ENCODE results near the gene SPATA2. TPM values are rescaled to one million over a fixed set of nuclear protein-coding genes. Genes with fewer than 3 reads are reported as not detected.
"Not testable (repeated sequence)": the region's sequence is repeated elsewhere in the genome, so short reads cannot be mapped to it uniquely, and the experiment has no call there.

The SPATA2 gene
- total RNA-seq, 1 donor from 2014 or later = 2.0 TPM

GRCh38 chr20:49863666-49864065 is 51.7 kb downstream of the SPATA2 start:
- no peak for DNase-seq (ENCODE audit: low spot score in 2 of 2)

GRCh38 chr20:49862607-49863200 is 52.6 kb downstream of the SPATA2 start:
- DNase-seq (ENCODE audit: low spot score in 2 of 2) (no peak), FAIRE-seq (no peak)

More at GRCh38 chr20:49863666-49864065, 51.7 kb downstream of the SPATA2 start:
- FAIRE-seq = no peak

GRCh38 chr20:49861232-49861631 is 54.1 kb downstream of the SPATA2 start:
- not testable (repeated sequence) for FAIRE-seq; DNase-seq (ENCODE audit: low spot score in 2 of 2)

- FAIRE-seq (no peak), DNase-seq (ENCODE audit: low spot score in 2 of 2) (no peak)
Observed at GRCh38 chr20:49859807-49860206, 55.5 kb downstream of the SPATA2 start.

GRCh38 chr20:49859011-49859410 is 56.3 kb downstream of the SPATA2 start:
- FAIRE-seq (no peak), DNase-seq (ENCODE audit: low spot score in 2 of 2) (no peak)

GRCh38 chr20:49858076-49858585 is 57.2 kb downstream of the SPATA2 start:
- no peak for DNase-seq (ENCODE audit: low spot score in 2 of 2)
- no peak for FAIRE-seq

- no peak for FAIRE-seq
- DNase-seq (ENCODE audit: low spot score in 2 of 2) = no peak
Observed at GRCh38 chr20:49856904-49857303, 58.4 kb downstream of the SPATA2 start.

GRCh38 chr20:49854190-49854875 is 61.0 kb downstream of the SPATA2 start:
- DNase-seq (ENCODE audit: low spot score in 2 of 2) (no peak), FAIRE-seq (no peak)

- DNase-seq (ENCODE audit: low spot score in 2 of 2) = no peak
- FAIRE-seq = no peak
Observed at GRCh38 chr20:49853640-49854039, 61.7 kb downstream of the SPATA2 start.

Small RNA genes lying within 50 kb of the gene (small RNA-seq; reads per million reads assigned to genes)
- gene RF00017 = not detected
- gene RF00019 = not detected

Other genes starting within 250 kb of the SPATA2 start
- 62.0 TPM for gene B4GALT5, start 201.7 kb downstream of the SPATA2 start, total RNA-seq
- gene SLC9A8, start 102.7 kb downstream of the SPATA2 start, total RNA-seq = 4.5 TPM
- 31.0 TPM for gene RNF114, start 20.9 kb upstream of the SPATA2 start, total RNA-seq
- gene SNAI1, start 67.5 kb upstream of the SPATA2 start, total RNA-seq = not detected
- 20.0 TPM for gene UBE2V1, start 197.6 kb upstream of the SPATA2 start, total RNA-seq
- gene PEDS1, start 238.2 kb upstream of the SPATA2 start, total RNA-seq = 9.4 TPM